DMS79 (cell line): Measurements from ENCODE around the gene KRTAP4-3.
"Not testable (repeated sequence)": the region's sequence is repeated elsewhere in the genome, so short reads cannot be mapped to it uniquely, and the experiment has no call there.

Experiments used
- DNase-seq: peaks from one replicate; lab custom pipeline; 2025; lab: John Stamatoyannopoulos, UW

Gene KRTAP4-3

GRCh38 chr17:41151525-41151924 lies 16.5 kb downstream of the KRTAP4-3 start:
- no peak for DNase-seq

GRCh38 chr17:41150026-41150425 lies 18.0 kb downstream of the KRTAP4-3 start:
- no peak for DNase-seq

- no peak for DNase-seq
Measured at GRCh38 chr17:41149652-41149985, 18.4 kb downstream of the KRTAP4-3 start, which contains the start of gene KRTAP4-5. Gene KRTAP4-5, minus strand, starts transcription at chr17:41149825. Its CDS starts 58 bp downstream, at chr17:41149767.

GRCh38 chr17:41148971-41149651 lies 18.9 kb downstream of the KRTAP4-3 start:
- not testable (repeated sequence) for DNase-seq

- no peak for DNase-seq
Measured at GRCh38 chr17:41147531-41148204, 20.4 kb downstream of the KRTAP4-3 start.

- no peak for DNase-seq
Measured at GRCh38 chr17:41145261-41145660, 22.8 kb downstream of the KRTAP4-3 start.

- DNase-seq: no peak
Measured at GRCh38 chr17:41144846-41145245, 23.2 kb downstream of the KRTAP4-3 start.

- no peak for DNase-seq
Measured at GRCh38 chr17:41141361-41141760, 26.7 kb downstream of the KRTAP4-3 start.

- DNase-seq: no peak
Measured at GRCh38 chr17:41140360-41141131, 27.5 kb downstream of the KRTAP4-3 start, which contains the start of gene KRTAP4-6. Gene KRTAP4-6, minus strand, starts transcription at chr17:41140544. Its CDS starts 57 bp downstream, at chr17:41140487.

- not testable (repeated sequence) for DNase-seq
Measured at GRCh38 chr17:41139865-41140264, 28.2 kb downstream of the KRTAP4-3 start.

GRCh38 chr17:41133880-41134735 lies 33.9 kb downstream of the KRTAP4-3 start:
- DNase-seq: no peak

GRCh38 chr17:41131979-41132378 lies 36.0 kb downstream of the KRTAP4-3 start:
- DNase-seq: no peak

- no peak for DNase-seq
Measured at GRCh38 chr17:41127371-41127770, 40.6 kb downstream of the KRTAP4-3 start.

GRCh38 chr17:41126412-41126811 lies 41.6 kb downstream of the KRTAP4-3 start:
- DNase-seq: no peak

- DNase-seq: no peak
Measured at GRCh38 chr17:41125064-41125463, 43.0 kb downstream of the KRTAP4-3 start.

GRCh38 chr17:41123991-41124371 lies 44.0 kb downstream of the KRTAP4-3 start, which contains the start of gene KRTAP4-12:
Gene KRTAP4-12, minus strand, starts transcription at chr17:41124182. Its CDS starts 60 bp downstream, at chr17:41124122.
- DNase-seq: not testable (repeated sequence)

- not testable (repeated sequence) for DNase-seq
Measured at GRCh38 chr17:41123292-41123990, 44.6 kb downstream of the KRTAP4-3 start.

GRCh38 chr17:41121742-41122141 lies 46.3 kb downstream of the KRTAP4-3 start:
- no peak for DNase-seq

- DNase-seq: not testable (repeated sequence)
Measured at GRCh38 chr17:41119696-41120690, 48.0 kb downstream of the KRTAP4-3 start.

GRCh38 chr17:41118721-41119120 lies 49.3 kb downstream of the KRTAP4-3 start:
- no peak for DNase-seq
